ENCODE data around the gene GAD1. TPM values are rescaled to one million over a fixed set of nuclear protein-coding genes. Genes with fewer than 3 reads are reported as not detected.

Gene GAD1
- total RNA-seq, 4 donors from 2014 or later, result 1.2 TPM; not detected in 3

GRCh38 chr2:170806548-170806947, 10.1 kb upstream of the GAD1 start:
- no peaks in the 10 kb centered on the region for H3K27me3 ChIP-seq
- no peak overlapping the region for H3K4me3 ChIP-seq
- 94 to 95% methylated on average over 2 of the region's 2 CpGs for WGBS, 2 donors
- no peaks in the 10 kb centered on the region for H3K4me1 ChIP-seq
- H3K27ac ChIP-seq, result no peak overlapping the region
- TF ChIP-seq, protein P1, sequence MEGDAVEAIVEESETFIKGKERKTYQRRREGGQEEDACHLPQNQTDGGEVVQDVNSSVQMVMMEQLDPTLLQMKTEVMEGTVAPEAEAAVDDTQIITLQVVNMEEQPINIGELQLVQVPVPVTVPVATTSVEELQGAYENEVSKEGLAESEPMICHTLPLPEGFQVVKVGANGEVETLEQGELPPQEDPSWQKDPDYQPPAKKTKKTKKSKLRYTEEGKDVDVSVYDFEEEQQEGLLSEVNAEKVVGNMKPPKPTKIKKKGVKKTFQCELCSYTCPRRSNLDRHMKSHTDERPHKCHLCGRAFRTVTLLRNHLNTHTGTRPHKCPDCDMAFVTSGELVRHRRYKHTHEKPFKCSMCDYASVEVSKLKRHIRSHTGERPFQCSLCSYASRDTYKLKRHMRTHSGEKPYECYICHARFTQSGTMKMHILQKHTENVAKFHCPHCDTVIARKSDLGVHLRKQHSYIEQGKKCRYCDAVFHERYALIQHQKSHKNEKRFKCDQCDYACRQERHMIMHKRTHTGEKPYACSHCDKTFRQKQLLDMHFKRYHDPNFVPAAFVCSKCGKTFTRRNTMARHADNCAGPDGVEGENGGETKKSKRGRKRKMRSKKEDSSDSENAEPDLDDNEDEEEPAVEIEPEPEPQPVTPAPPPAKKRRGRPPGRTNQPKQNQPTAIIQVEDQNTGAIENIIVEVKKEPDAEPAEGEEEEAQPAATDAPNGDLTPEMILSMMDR (IDR thresholded peaks at IDR 0.05), result no peak
- TF ChIP-seq POLR2A (IDR thresholded peaks at IDR 0.05) (no peak), EP300 (IDR thresholded peaks at IDR 0.05) (no peak)
- H3K9me3 ChIP-seq, result no peaks in the 10 kb centered on the region
- no peak for DNase-seq (ENCODE audit: low spot score in 2 of 2)
- no peaks in the 10 kb centered on the region for H3K36me3 ChIP-seq

DNA sequence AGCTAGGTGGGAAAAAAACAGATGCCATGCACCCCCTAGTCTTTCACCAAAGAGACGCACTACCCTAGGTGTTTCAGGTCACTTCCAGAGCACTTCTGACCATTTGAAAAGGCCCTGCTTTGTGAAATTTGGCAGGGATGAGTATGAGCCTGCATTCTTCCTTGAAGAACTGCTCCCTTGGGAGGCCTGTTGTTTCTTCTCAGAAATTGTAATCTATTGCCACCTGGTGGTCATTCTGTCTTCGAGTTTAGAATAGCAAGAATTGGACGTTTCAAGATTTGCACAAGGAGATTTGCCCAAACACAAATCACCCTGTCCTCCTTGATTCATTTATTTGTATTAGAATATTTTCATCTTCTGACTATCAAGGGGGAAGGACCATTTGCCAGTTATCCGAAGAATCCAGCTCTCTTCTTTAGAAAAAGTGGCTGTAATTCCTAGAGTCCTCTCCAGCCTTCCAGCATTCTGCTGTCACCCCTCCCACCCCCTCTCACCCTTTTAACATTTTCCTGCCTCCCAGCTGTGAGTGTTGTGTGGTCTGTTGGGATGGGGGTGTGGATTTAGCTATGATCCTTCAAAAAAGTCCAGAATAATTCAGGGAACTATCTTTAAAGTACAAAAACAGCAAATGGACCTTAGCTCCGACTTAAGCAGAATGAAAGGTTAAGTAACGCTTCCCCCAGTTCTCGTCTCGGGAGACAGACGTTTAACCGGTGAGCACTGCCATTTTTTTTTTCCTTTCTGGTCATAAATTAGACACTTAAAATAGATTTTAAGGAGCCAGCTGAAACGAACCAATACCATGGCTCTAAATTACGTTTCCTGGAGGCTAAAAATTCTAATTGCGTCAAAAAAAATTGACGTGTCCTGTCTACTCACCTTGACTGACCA, 3.7 kb upstream of the GAD1 start:
- TF ChIP-seq POLR2A (IDR thresholded peaks at IDR 0.05) (no peak), EP300 (IDR thresholded peaks at IDR 0.05) (peak in 1 of 2 donors; percentile 31)
- TF ChIP-seq, protein P1 (IDR thresholded peaks at IDR 0.05), result peak; percentile 53 to 87 (median 66)
- peaks cover 0 to 52% of the 10 kb centered on the region in 2 donors for H3K27me3 ChIP-seq
- H3K4me3 ChIP-seq, result no peak overlapping the region
- no peak overlapping the region for H3K27ac ChIP-seq
- H3K4me1 ChIP-seq, result peaks cover 0 to 51% (median 32%) of the 10 kb centered on the region in 4 donors
- DNase-seq (ENCODE audit: low spot score in 2 of 2), result peak in 1 of 2 donors; percentile 94
- H3K9me3 ChIP-seq, result no peaks in the 10 kb centered on the region
- 2% methylated on average over 14 of the region's 14 CpGs for WGBS, 2 donors
- H3K36me3 ChIP-seq, result no peaks in the 10 kb centered on the region

GRCh38 chr2:170813611-170814532, 2.8 kb upstream of the GAD1 start:
- Histone ChIP-seq H3K27ac (no peak overlapping the region), H3K4me3 (no peak overlapping the region), H3K9me3 (no peaks in the 10 kb centered on the region), H3K27me3 (peaks cover under 1 to 61% of the 10 kb centered on the region in 2 donors), H3K36me3 (no peaks in the 10 kb centered on the region), H3K4me1 (peaks cover 0 to 60% (median 39%) of the 10 kb centered on the region in 4 donors)
- TF ChIP-seq, protein P1 (IDR thresholded peaks at IDR 0.05), result no peak
- no peak for TF ChIP-seq POLR2A (IDR thresholded peaks at IDR 0.05)
- TF ChIP-seq EP300 (IDR thresholded peaks at IDR 0.05), result no peak
- 3 to 5% methylated on average over 41 of the region's 41 CpGs for WGBS, 2 donors
- no peak for DNase-seq (ENCODE audit: low spot score in 2 of 2)

- Histone ChIP-seq H3K27ac (no peak overlapping the region), H3K4me1 (peaks cover 0 to 62% (median 40%) of the 10 kb centered on the region in 4 donors), H3K9me3 (no peaks in the 10 kb centered on the region), H3K27me3 (peaks cover 3 to 69% of the 10 kb centered on the region in 2 donors), H3K36me3 (no peaks in the 10 kb centered on the region), H3K4me3 (no peak overlapping the region)
- TF ChIP-seq POLR2A (IDR thresholded peaks at IDR 0.05) (no peak), EP300 (IDR thresholded peaks at IDR 0.05) (no peak)
- TF ChIP-seq, protein P1 (IDR thresholded peaks at IDR 0.05), result no peak
- WGBS, 2 donors, result 11 to 19% methylated on average over 19 to 31 of the region's 31 CpGs
- no peak for DNase-seq (ENCODE audit: low spot score in 2 of 2)
Observed at GRCh38 chr2:170814533-170815230, 2.0 kb upstream of the GAD1 start.

All from tibial nerve (tissue), 4 donors.